ENCODE data around the gene NR5A1. TPM values are rescaled to one million over a fixed set of nuclear protein-coding genes. Genes with fewer than 3 reads are reported as not detected.

NR5A1 gene
- total and polyA plus RNA-seq, 2 of the 13 experiments (the other 11 are each of a cell fraction or from before 2014, with no cell fraction given), result 28.9 to 44.7 TPM

DNA sequence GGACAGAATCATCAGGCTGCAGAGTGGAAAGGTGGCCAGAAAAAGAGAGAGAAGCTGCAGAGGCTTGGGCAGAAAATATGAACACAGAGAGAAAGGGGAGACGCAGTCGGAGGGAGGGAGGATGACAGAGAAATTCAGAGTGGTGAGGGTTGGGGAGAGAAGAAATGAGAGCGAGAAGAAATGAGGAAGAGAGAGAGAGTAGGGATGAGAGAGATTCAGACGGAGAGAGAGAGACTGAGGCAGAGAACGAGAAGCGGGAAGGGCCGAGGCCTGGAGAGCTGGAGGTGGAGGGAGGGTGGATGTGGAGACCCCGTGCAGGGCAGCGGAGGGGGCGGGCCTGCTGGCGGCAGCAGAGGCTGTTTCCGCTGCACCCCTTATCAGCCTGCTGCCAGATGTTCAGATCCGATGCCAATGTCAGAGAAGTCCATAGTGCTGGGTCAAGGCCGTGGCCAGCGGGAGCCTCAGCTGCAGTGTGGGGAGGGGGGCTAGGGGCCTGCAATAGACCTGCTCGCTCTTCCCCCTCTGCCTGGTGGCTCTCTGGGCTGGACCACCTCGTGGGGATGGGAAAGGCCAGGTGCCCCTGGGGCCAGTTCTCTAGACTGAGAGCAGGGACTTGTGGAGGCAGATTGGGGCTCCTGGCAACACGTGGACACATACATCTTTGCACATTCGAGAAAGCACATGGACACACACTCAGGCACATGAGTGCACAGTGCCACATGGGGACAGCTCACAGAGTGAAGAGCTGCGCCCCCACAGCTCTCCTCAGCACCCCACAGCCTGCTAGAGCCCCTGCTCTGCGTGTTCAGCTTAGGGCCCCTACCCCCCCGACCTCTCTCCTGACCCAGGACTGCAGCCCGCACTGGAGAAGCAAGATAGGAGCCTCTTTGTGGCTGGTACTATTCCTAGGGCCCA is 4.9 kb upstream of the NR5A1 start (continued):
- TF ChIP-seq, protein P1, sequence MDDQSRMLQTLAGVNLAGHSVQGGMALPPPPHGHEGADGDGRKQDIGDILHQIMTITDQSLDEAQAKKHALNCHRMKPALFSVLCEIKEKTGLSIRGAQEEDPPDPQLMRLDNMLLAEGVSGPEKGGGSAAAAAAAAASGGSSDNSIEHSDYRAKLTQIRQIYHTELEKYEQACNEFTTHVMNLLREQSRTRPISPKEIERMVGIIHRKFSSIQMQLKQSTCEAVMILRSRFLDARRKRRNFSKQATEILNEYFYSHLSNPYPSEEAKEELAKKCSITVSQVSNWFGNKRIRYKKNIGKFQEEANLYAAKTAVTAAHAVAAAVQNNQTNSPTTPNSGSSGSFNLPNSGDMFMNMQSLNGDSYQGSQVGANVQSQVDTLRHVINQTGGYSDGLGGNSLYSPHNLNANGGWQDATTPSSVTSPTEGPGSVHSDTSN (CRISPR knock-in tag; IDR thresholded peaks at IDR 0.05; ENCODE audit: borderline replicate concordance), result no peak
- TF ChIP-seq ZNF547 (CRISPR knock-in tag; IDR thresholded peaks at IDR 0.05) (no peak), HOXA3 (CRISPR knock-in tag; IDR thresholded peaks at IDR 0.05) (peak; percentile 81), YEATS4 (CRISPR knock-in tag; IDR thresholded peaks at IDR 0.05; ENCODE audit: borderline replicate concordance) (peak; percentile 80), ZNF674 (CRISPR knock-in tag; IDR thresholded peaks at IDR 0.05; ENCODE audit: low read depth) (no peak), ZBTB44 (CRISPR knock-in tag; IDR thresholded peaks at IDR 0.05) (no peak), ZNF720 (CRISPR knock-in tag; IDR thresholded peaks at IDR 0.05) (peak; percentile 60; the same call in 1 of the 2 replicates), SOX6 (IDR thresholded peaks at IDR 0.05) (no peak), SOX6 (CRISPR knock-in tag; IDR thresholded peaks at IDR 0.05) (peak; percentile 85), FOSL1 (CRISPR knock-in tag; IDR thresholded peaks at IDR 0.05; ENCODE audit: borderline replicate concordance) (no peak), HIVEP1 (CRISPR knock-in tag; IDR thresholded peaks at IDR 0.05) (no peak; the same call in 1 of the 2 replicates), ZMAT5 (CRISPR knock-in tag; IDR thresholded peaks at IDR 0.05; ENCODE audit: borderline replicate concordance, low read depth) (no peak), FOXA3 (CRISPR knock-in tag; IDR thresholded peaks at IDR 0.05) (peak; percentile 62), ZNF569 (CRISPR knock-in tag; IDR thresholded peaks at IDR 0.05; ENCODE audit: borderline replicate concordance) (no peak), ATF6 (CRISPR knock-in tag; conservative IDR thresholded peaks at IDR 0.05) (no peak), ZNF614 (CRISPR knock-in tag; IDR thresholded peaks at IDR 0.05; ENCODE audit: borderline replicate concordance) (no peak), HOXA7 (CRISPR knock-in tag; IDR thresholded peaks at IDR 0.05) (no peak), STAG1 (CRISPR knock-in tag; IDR thresholded peaks at IDR 0.05) (no peak), SKI (IDR thresholded peaks at IDR 0.05; ENCODE audit: partially characterized antibody) (peak; percentile 47), SP140L (CRISPR knock-in tag; IDR thresholded peaks at IDR 0.05; ENCODE audit: borderline replicate concordance) (no peak), KLF16 (CRISPR knock-in tag; IDR thresholded peaks at IDR 0.05) (0 out of 4 replicates have a peak, but pooled peaks of 1 of the 2 experiments have one; percentile 18), ZGPAT (CRISPR knock-in tag; IDR thresholded peaks at IDR 0.05) (0 out of 2 replicates have a peak, but pooled peaks have one; percentile 39), ZNF780A (CRISPR knock-in tag; IDR thresholded peaks at IDR 0.05) (no peak)
